ENCODE results near the gene TSC22D3. TPM values are rescaled to one million over a fixed set of nuclear protein-coding genes. Genes with fewer than 3 reads are reported as not detected.

The TSC22D3 gene
- total RNA-seq, 2 donors from 2014 or later = 9.9 to 10.5 TPM

DNA sequence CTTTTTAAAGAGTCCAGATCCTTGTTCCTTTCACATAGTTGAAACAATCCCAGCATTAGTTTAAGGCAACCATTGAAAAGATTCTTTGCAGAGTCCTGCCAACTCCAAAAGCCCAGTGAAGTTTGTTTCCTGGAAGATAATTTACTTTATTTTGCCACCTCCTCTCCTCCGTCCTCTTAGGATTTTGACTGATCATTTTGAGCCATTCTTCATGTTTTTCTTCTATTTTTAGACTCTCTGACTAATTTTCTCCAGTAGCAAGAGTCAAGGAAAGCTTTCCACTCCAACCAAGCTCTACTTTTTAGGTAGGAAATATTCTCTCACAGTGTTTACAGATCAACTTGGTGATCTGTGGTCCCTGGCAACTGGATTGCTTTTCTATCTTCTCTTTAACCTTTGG lies 12.2 kb upstream of the TSC22D3 start:
- H3K9me3 Mint-ChIP-seq = no peaks in the 10 kb centered on the region
- no peaks in the 10 kb centered on the region for H3K9me3 ChIP-seq (ENCODE audit: control insufficient read depth, low read length)
- no peak overlapping the region for H3K9ac ChIP-seq (ENCODE audit: extremely low read depth, low read length, poor library complexity, severe bottlenecking)
- no peak overlapping the region for H3K4me3 Mint-ChIP-seq
- H3K27me3 ChIP-seq (ENCODE audit: control insufficient read depth, insufficient read depth, low read length, poor library complexity, severe bottlenecking) = no peaks in the 10 kb centered on the region
- H3K36me3 Mint-ChIP-seq (ENCODE audit: low read depth) = no peaks in the 10 kb centered on the region
- no peak overlapping the region for H3K27ac Mint-ChIP-seq
- H3K27me3 Mint-ChIP-seq (ENCODE audit: insufficient read depth) = peaks cover 5% of the 10 kb centered on the region
- no peaks in the 10 kb centered on the region for H3K4me1 ChIP-seq (ENCODE audit: control insufficient read depth, insufficient read depth, low read length)
- WGBS, 2 experiments (ENCODE audit: insufficient coverage in 1 of 2, insufficient read length in 1 of 2) = 73 to 83% methylated on average over 1 of the region's 1 CpG
- H3K4me3 ChIP-seq (ENCODE audit: low read length) = no peak overlapping the region
- no peaks in the 10 kb centered on the region for H3K36me3 ChIP-seq (ENCODE audit: control insufficient read depth, insufficient read depth, low read length)
- no peaks in the 10 kb centered on the region for H3K4me1 Mint-ChIP-seq
- no peak overlapping the region for H3K27ac ChIP-seq (ENCODE audit: low read depth, low read length)
- DNase-seq = no peak
- TF ChIP-seq, protein P1, sequence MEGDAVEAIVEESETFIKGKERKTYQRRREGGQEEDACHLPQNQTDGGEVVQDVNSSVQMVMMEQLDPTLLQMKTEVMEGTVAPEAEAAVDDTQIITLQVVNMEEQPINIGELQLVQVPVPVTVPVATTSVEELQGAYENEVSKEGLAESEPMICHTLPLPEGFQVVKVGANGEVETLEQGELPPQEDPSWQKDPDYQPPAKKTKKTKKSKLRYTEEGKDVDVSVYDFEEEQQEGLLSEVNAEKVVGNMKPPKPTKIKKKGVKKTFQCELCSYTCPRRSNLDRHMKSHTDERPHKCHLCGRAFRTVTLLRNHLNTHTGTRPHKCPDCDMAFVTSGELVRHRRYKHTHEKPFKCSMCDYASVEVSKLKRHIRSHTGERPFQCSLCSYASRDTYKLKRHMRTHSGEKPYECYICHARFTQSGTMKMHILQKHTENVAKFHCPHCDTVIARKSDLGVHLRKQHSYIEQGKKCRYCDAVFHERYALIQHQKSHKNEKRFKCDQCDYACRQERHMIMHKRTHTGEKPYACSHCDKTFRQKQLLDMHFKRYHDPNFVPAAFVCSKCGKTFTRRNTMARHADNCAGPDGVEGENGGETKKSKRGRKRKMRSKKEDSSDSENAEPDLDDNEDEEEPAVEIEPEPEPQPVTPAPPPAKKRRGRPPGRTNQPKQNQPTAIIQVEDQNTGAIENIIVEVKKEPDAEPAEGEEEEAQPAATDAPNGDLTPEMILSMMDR (conservative IDR thresholded peaks at IDR 0.05) = no peak

DNA sequence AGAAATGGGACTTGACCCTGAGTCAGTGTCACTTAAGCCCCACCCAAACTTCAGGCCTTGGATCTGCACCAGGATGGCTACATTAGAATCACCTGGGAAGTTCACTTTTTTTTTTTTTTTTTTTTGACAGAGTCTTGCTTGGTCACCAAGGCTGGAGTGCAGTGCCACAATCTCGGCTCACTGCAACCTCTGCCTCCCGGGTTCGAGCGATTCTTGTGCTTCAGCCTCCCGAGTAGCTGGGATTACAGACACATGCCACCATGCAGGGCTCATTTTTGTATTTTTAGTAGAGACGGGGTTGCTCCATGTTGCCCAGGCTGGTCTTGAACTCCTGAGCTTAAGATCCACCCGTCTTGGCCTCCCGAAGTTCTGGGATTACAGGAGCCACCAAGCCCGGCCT lies 4.9 kb upstream of the TSC22D3 start:
- Histone ChIP-seq H3K9me3 (ENCODE audit: control insufficient read depth, low read length) (no peaks in the 10 kb centered on the region), H3K4me3 (ENCODE audit: low read length) (no peak overlapping the region), H3K27me3 (ENCODE audit: control insufficient read depth, insufficient read depth, low read length, poor library complexity, severe bottlenecking) (peaks cover 16% of the 10 kb centered on the region), H3K4me1 (ENCODE audit: control insufficient read depth, insufficient read depth, low read length) (no peaks in the 10 kb centered on the region), H3K9ac (ENCODE audit: extremely low read depth, low read length, poor library complexity, severe bottlenecking) (no peak overlapping the region), H3K36me3 (ENCODE audit: control insufficient read depth, insufficient read depth, low read length) (no peaks in the 10 kb centered on the region), H3K27ac (ENCODE audit: low read depth, low read length) (no peak overlapping the region)
- Mint-ChIP-seq H3K4me1 (peaks cover 4% of the 10 kb centered on the region), H3K36me3 (ENCODE audit: low read depth) (no peaks in the 10 kb centered on the region), H3K9me3 (no peaks in the 10 kb centered on the region), H3K4me3 (no peak overlapping the region), H3K27ac (no peak overlapping the region), H3K27me3 (ENCODE audit: insufficient read depth) (peaks cover 27% of the 10 kb centered on the region)
- no peak for DNase-seq
- TF ChIP-seq, protein P1 (conservative IDR thresholded peaks at IDR 0.05) = no peak
- 84 to 96% methylated on average over 5 to 9 of the region's 9 CpGs for WGBS, 2 experiments (ENCODE audit: insufficient coverage in 1 of 2, insufficient read length in 1 of 2)

DNA sequence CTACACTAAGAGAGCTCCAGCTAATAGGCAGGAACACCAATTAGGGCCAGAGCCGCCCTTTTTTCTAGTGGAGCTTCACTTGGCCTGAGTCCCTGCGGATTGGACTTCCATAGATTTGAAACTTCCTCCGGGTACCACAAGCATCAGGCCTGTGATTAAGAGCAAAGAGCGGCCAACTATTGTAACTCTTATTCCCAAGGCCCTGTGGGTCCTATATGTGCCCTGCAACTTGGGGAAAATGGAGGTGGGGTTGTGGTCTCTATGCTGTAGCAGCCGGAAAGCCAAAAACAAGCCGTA lies 1.9 kb upstream of the TSC22D3 start, which contains the start of gene NCBP2L:
TSS of gene NCBP2L (plus strand) at position 198 of the 297 bp plus-strand sequence. CDS start 16,488 bp downstream, outside the sequence.
- no peak within 1 kb of the TSS for H3K27ac ChIP-seq (ENCODE audit: low read depth, low read length)
- H3K27me3 ChIP-seq (ENCODE audit: control insufficient read depth, insufficient read depth, low read length, poor library complexity, severe bottlenecking) = peaks cover 47% of the 10 kb centered on the region
- H3K9me3 Mint-ChIP-seq = no peaks in the 10 kb centered on the region
- peak within 1 kb of the TSS; percentile 65 for H3K4me3 ChIP-seq (ENCODE audit: low read length)
- peak within 1 kb of the TSS; percentile 51 for H3K4me3 Mint-ChIP-seq
- TF ChIP-seq, protein P1 (conservative IDR thresholded peaks at IDR 0.05) = no peak
- 87% methylated on average over 6 of the region's 6 CpGs; no CpG with 5 or more reads in 1 of the 2 experiments for WGBS, 2 experiments (ENCODE audit: insufficient coverage in 1 of 2, insufficient read length in 1 of 2)
- no peak within 1 kb of the TSS for H3K9ac ChIP-seq (ENCODE audit: extremely low read depth, low read length, poor library complexity, severe bottlenecking)
- no peak within 1 kb of the TSS for H3K27ac Mint-ChIP-seq
- no peaks in the 10 kb centered on the region for H3K4me1 ChIP-seq (ENCODE audit: control insufficient read depth, insufficient read depth, low read length)
- H3K36me3 Mint-ChIP-seq (ENCODE audit: low read depth) = no peaks in the 10 kb centered on the region
- no peak for DNase-seq
- peaks cover 13% of the 10 kb centered on the region for H3K4me1 Mint-ChIP-seq
- peaks cover 54% of the 10 kb centered on the region for H3K27me3 Mint-ChIP-seq (ENCODE audit: insufficient read depth)
- H3K36me3 ChIP-seq (ENCODE audit: control insufficient read depth, insufficient read depth, low read length) = no peaks in the 10 kb centered on the region
- H3K9me3 ChIP-seq (ENCODE audit: control insufficient read depth, low read length) = no peaks in the 10 kb centered on the region

Measured in endodermal cell (in vitro differentiated cells).